Measurements from ENCODE around the gene GRIK2.

- TF ChIP-seq CTCF (IDR thresholded peaks at IDR 0.05) = no peak
- no peak for TF ChIP-seq POLR2A (IDR thresholded peaks at IDR 0.05)
Observed at GRCh38 chr6:101550451-101550850, 156.9 kb downstream of the GRIK2 start.

Measured in thyroid gland (tissue), 4 donors.